ENCODE results near the gene RARG.

Gene RARG

DNA sequence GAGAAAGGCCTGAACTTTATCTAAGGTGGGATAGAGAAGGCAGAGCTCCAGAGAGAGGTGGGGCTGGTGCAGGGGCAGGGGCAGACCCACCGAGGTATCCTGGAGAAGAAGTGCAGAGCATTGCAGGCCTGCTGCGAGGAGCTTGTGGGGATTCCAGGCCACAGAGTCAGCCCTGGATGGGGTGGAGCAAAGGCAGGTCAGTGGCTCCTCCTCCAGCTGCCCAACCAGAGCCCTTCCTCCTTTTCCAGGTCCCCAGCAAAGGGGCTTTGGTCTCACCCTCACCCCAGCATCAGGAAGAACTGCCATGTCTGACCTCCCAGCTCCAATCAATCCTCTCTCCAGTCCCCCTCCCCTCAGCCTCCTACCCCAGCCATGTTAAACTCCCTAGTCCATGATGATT, 71.3 kb downstream of the RARG start:
- Histone ChIP-seq H3K9me3 (ENCODE audit: control insufficient read depth, low read length) (no peaks in the 10 kb centered on the region), H3K4me3 (ENCODE audit: low read length) (no peak overlapping the region), H3K9ac (ENCODE audit: low read length) (no peak overlapping the region), H3K36me3 (ENCODE audit: control insufficient read depth, insufficient read depth, low read length) (no peaks in the 10 kb centered on the region), H3K27me3 (ENCODE audit: control insufficient read depth, insufficient read depth, low read length) (no peaks in the 10 kb centered on the region), H3K4me1 (ENCODE audit: control insufficient read depth, insufficient read depth, low read length) (no peaks in the 10 kb centered on the region)
